HUES6 (cell line): ENCODE data around the gene ZMIZ1.

Experiments
- H3K27ac ChIP-seq: 2 replicates; pipeline ENCODE4 v1.7.0; 2013; ENCODE audit warnings: low read depth, mild to moderate bottlenecking, low read length, inconsistent platforms
- H3K27me3 ChIP-seq: 2 replicates; pipeline ENCODE4 v1.6.1; 2013; ENCODE audit warnings: low read length; ENCODE audit not compliant: control insufficient read depth, insufficient read depth
- H3K36me3 ChIP-seq: 2 replicates; pipeline ENCODE4 v1.6.1; 2013; ENCODE audit warnings: low read length; ENCODE audit not compliant: control insufficient read depth, insufficient read depth
- H3K4me1 ChIP-seq: 2 replicates; pipeline ENCODE4 v1.6.1; 2013; ENCODE audit warnings: low read length; ENCODE audit not compliant: control insufficient read depth, insufficient read depth
- H3K4me3 ChIP-seq: 2 replicates; pipeline ENCODE4 v1.5.1; 2013; ENCODE audit warnings: low read depth, low read length
- H3K9ac ChIP-seq: one replicate; pipeline ENCODE4 v1.6.1; 2013; ENCODE audit warnings: mild to moderate bottlenecking, low read length
- H3K9me3 ChIP-seq: 2 replicates; pipeline ENCODE4 v1.6.1; 2013; ENCODE audit warnings: low read depth, low read length; ENCODE audit not compliant: control insufficient read depth, insufficient read depth

ZMIZ1 gene

GRCh38 chr10:79229830-79230327 lies 161.1 kb downstream of the ZMIZ1 start:
- H3K36me3 ChIP-seq = peaks cover 5% of the 10 kb centered on the region; the same call in 1 of the 2 replicates
- H3K4me1 ChIP-seq = peaks cover 28% of the 10 kb centered on the region
- H3K27me3 ChIP-seq = no peaks in the 10 kb centered on the region
- peak overlapping the region; percentile 13; the same call in 1 of the 2 replicates for H3K4me3 ChIP-seq
- H3K27ac ChIP-seq = peak overlapping the region; percentile 0; the same call in 1 of the 2 replicates
- no peaks in the 10 kb centered on the region for H3K9me3 ChIP-seq
- H3K9ac ChIP-seq = peak overlapping the region; percentile 64

GRCh38 chr10:79230328-79230830 lies 161.6 kb downstream of the ZMIZ1 start:
- peaks cover 4% of the 10 kb centered on the region; the same call in 1 of the 2 replicates for H3K27me3 ChIP-seq
- peaks cover 33% of the 10 kb centered on the region for H3K4me1 ChIP-seq
- H3K9ac ChIP-seq = peak overlapping the region; percentile 64
- peaks cover 5% of the 10 kb centered on the region; the same call in 1 of the 2 replicates for H3K36me3 ChIP-seq
- peak overlapping the region; percentile 13; the same call in 1 of the 2 replicates for H3K4me3 ChIP-seq
- no peaks in the 10 kb centered on the region for H3K9me3 ChIP-seq
- peak overlapping the region; percentile 48; the same call in 1 of the 2 replicates for H3K27ac ChIP-seq

GRCh38 chr10:79230850-79231249 lies 162.1 kb downstream of the ZMIZ1 start:
- no peaks in the 10 kb centered on the region for H3K9me3 ChIP-seq
- peaks cover 7% of the 10 kb centered on the region; the same call in 1 of the 2 replicates for H3K27me3 ChIP-seq
- peaks cover 38% of the 10 kb centered on the region for H3K4me1 ChIP-seq
- 0 out of 2 replicates have a peak overlapping the region, but pooled peaks have one; percentile 48 for H3K27ac ChIP-seq
- H3K9ac ChIP-seq = no peak overlapping the region
- no peak overlapping the region for H3K4me3 ChIP-seq
- peaks cover 5% of the 10 kb centered on the region; the same call in 1 of the 2 replicates for H3K36me3 ChIP-seq

GRCh38 chr10:79231908-79232307 lies 163.1 kb downstream of the ZMIZ1 start:
- no peak overlapping the region for H3K4me3 ChIP-seq
- H3K36me3 ChIP-seq = peaks cover 5% of the 10 kb centered on the region; the same call in 1 of the 2 replicates
- peaks cover 11% of the 10 kb centered on the region; the same call in 1 of the 2 replicates for H3K27me3 ChIP-seq
- no peaks in the 10 kb centered on the region for H3K9me3 ChIP-seq
- H3K27ac ChIP-seq = no peak overlapping the region
- H3K4me1 ChIP-seq = peaks cover 48% of the 10 kb centered on the region
- no peak overlapping the region for H3K9ac ChIP-seq

GRCh38 chr10:79232864-79233263 lies 164.1 kb downstream of the ZMIZ1 start:
- H3K36me3 ChIP-seq = peaks cover 5% of the 10 kb centered on the region; the same call in 1 of the 2 replicates
- no peak overlapping the region for H3K4me3 ChIP-seq
- peaks cover 20% of the 10 kb centered on the region for H3K27me3 ChIP-seq
- no peaks in the 10 kb centered on the region for H3K9me3 ChIP-seq
- peaks cover 58% of the 10 kb centered on the region for H3K4me1 ChIP-seq
- H3K9ac ChIP-seq = no peak overlapping the region
- H3K27ac ChIP-seq = no peak overlapping the region

- Histone ChIP-seq H3K4me1 (peaks cover 60% of the 10 kb centered on the region), H3K9ac (no peak overlapping the region), H3K27ac (no peak overlapping the region), H3K4me3 (no peak overlapping the region), H3K27me3 (peaks cover 29% of the 10 kb centered on the region), H3K9me3 (no peaks in the 10 kb centered on the region), H3K36me3 (peaks cover 5% of the 10 kb centered on the region; the same call in 1 of the 2 replicates)
These were observed 165.9 kb downstream of the ZMIZ1 start for GRCh38 chr10:79234391-79235315.

GRCh38 chr10:79235765-79236432 lies 167.1 kb downstream of the ZMIZ1 start:
- Histone ChIP-seq H3K9ac (no peak overlapping the region), H3K4me3 (no peak overlapping the region), H3K27me3 (peaks cover 32% of the 10 kb centered on the region), H3K36me3 (peaks cover 5% of the 10 kb centered on the region; the same call in 1 of the 2 replicates), H3K9me3 (no peaks in the 10 kb centered on the region), H3K27ac (no peak overlapping the region), H3K4me1 (peaks cover 52% of the 10 kb centered on the region)

- no peak overlapping the region for H3K4me3 ChIP-seq
- H3K27me3 ChIP-seq = peaks cover 37% of the 10 kb centered on the region
- no peaks in the 10 kb centered on the region for H3K9me3 ChIP-seq
- peaks cover 57% of the 10 kb centered on the region for H3K4me1 ChIP-seq
- no peak overlapping the region for H3K27ac ChIP-seq
- peaks cover 5% of the 10 kb centered on the region; the same call in 1 of the 2 replicates for H3K36me3 ChIP-seq
- H3K9ac ChIP-seq = peak overlapping the region; percentile 9
These were observed 167.6 kb downstream of the ZMIZ1 start for GRCh38 chr10:79236433-79236765.

- H3K9me3 ChIP-seq = no peaks in the 10 kb centered on the region
- peak overlapping the region; percentile 45 for H3K9ac ChIP-seq
- 0 out of 2 replicates have a peak overlapping the region, but pooled peaks have one; percentile 17 for H3K4me3 ChIP-seq
- H3K27me3 ChIP-seq = peaks cover 42% of the 10 kb centered on the region
- no peak overlapping the region for H3K27ac ChIP-seq
- peaks cover 2% of the 10 kb centered on the region; the same call in 1 of the 2 replicates for H3K36me3 ChIP-seq
- peaks cover 62% of the 10 kb centered on the region for H3K4me1 ChIP-seq
These were observed 168.8 kb downstream of the ZMIZ1 start for GRCh38 chr10:79237454-79238157.

- Histone ChIP-seq H3K27ac (no peak overlapping the region), H3K27me3 (peaks cover 42% of the 10 kb centered on the region), H3K9ac (no peak overlapping the region), H3K9me3 (no peaks in the 10 kb centered on the region), H3K4me1 (peaks cover 62% of the 10 kb centered on the region), H3K4me3 (0 out of 2 replicates have a peak overlapping the region, but pooled peaks have one; percentile 17), H3K36me3 (no peaks in the 10 kb centered on the region; the same call in 1 of the 2 replicates)
These were observed 169.4 kb downstream of the ZMIZ1 start for GRCh38 chr10:79238158-79238520.
